Stimulated activated CD4-positive, alpha-beta T cell treated with anti-CD3 and anti-CD28 coated beads, Interleukin-15, amount 100 ng/mL, for 48 hours (primary cell): ENCODE results near the gene CLEC7A.

Source experiments
- DNase-seq, 2 donors: peaks; one replicate each; pipeline ENCODE4 v3.0.0-alpha.2; 2020; ENCODE audit warnings: low read depth in 2 of 2

Gene CLEC7A

GRCh38 chr12:10094646-10095395 is 35.2 kb downstream of the CLEC7A start:
- no peak for DNase-seq

DNA sequence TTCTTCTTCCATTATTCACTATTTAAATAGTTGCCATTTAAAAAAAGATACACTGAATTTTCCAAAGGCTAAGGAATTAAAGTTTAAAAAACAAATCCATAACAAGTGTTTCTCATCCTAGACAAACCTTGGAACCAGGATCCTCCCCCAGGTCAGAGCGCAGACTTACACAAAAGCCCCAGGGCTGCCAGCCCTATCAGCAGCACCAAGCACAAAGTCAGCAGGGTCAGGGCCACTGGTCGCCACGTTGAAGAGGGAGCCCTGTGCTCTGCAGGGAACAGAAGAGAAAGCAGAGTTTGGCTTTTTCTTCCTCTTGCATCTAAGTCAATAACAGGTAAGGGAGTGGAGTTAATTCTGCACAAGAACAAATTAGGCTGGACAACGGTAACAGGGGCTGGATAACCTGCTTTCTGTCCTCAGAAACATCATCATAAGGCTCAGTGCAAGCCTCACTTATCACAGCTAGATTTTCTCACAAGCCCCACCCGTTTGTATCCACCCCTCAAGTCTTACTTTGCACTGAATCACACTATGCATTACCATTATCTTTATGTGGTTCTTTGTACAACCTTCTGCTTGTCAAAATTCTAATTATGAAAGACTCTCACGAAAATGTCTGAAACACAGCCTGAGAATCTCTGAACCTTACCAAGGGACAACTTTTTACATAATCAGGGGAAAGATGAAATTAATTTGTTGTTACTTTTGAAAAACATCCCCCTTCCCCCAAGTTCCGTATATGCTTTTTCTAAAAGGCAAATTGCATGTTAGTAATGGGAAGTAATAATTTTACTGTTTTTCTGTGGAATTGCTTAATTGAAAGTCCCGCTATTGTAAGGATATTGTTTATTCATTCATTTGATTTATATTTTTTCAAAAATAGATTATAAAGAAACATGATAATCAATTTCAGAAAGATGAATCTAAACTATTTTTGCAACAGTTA is 40.8 kb downstream of the CLEC7A start:
- DNase-seq: no peak

DNA sequence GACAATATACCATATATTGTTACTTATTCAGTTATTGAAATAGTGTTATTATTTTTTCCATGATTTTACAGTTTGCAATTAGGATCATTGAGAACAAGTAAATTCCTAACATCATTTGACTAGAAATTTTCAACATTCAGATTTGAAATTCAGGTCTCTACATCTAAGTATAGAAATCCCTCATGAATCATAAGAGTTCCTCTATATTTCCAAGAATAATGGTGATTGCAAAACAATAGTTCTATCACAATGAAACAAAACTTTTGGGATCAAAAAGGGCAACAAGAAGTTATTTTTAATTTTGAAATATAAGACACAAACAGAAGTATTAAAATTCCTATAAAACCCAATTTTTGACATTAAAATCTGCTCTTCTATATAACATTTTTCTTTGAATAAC is 42.0 kb downstream of the CLEC7A start:
- DNase-seq: no peak

- no peak for DNase-seq
Observed at GRCh38 chr12:10086387-10086786, 43.6 kb downstream of the CLEC7A start.

- no peak for DNase-seq
Observed at GRCh38 chr12:10084733-10085132, 45.3 kb downstream of the CLEC7A start.

- no peak for DNase-seq
Observed at GRCh38 chr12:10082117-10082874, 47.7 kb downstream of the CLEC7A start.

DNA sequence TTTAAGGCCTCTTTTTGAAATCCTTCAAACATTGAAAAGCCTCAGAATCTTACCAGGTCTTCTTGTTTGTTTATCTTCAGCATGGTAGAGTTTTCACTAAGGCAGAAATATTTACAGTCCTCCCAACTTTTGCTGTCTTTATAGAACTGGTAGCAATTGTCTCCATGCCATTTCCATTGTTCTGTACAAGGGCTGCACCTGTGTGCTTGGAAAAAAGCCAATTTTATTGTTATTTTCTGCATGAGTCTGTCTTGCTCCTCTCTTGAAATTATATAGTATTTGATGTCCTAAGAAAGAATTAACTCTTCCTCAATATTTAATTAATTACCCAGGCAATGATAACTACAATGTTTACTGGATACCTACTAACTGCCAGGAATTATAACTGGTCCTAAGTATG is 54.5 kb downstream of the CLEC7A start:
- no peak for DNase-seq

DNA sequence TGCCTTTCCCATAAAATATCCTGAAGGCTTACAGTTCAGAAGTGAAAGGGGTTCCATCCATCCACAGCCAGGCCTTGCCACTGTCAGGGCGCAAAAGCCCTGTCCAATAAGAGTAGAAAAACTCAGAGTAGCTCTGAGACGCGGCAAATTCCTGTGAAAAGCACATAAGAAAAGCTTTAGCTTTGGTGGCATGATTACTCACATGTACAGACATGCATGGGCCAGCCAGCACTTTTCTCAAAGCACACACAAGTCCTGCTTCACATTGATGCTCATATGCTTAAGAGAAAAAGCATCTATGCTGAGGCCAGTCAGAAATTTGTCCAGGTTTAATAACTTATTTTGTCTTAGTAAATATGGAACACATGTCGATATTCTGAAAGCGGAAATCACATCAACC is 56.7 kb downstream of the CLEC7A start:
- DNase-seq: no peak

DNA sequence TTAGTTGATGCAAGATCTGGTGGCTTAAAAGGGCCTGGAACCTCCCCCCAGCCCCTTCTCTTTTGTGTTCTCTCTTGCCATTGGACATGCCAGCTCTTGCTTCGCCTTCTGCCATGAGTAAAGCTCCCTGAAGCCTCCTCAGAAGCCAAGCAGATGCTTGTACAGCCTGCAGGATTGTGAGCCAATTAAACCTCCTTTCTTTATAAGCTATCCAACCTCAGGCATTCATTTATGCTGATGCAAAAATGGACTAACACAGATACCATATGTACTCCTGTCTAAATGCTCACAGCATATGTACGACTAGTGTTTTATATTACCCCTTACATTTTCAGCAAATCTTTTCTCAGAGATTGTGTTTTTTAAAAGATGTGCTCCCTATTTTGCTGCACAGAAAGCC is 57.9 kb downstream of the CLEC7A start:
- DNase-seq: no peak

DNA sequence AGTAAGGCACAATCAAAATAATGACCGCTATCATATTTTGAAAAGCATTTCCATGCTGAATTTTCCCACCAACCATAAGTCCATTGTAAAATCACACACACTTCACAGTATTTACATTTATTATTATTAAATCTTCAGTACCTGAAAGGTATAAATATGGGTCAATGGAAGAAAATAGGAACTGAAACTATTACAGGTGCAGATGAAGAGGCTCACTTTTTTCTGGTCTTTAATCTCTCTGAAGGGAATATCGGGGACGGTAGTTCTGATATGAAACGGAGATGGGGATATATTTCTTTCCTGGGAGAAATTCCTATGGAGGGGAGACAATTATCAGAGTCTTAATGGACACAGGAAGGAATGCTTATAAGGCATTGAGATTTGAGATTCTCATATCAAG is 59.6 kb downstream of the CLEC7A start:
- DNase-seq: no peak

GRCh38 chr12:10069976-10070375 is 60.0 kb downstream of the CLEC7A start:
- DNase-seq: no peak

- DNase-seq: no peak
Observed at GRCh38 chr12:10069099-10069498, 60.9 kb downstream of the CLEC7A start.

- no peak for DNase-seq
Observed at GRCh38 chr12:10068644-10069043, 61.4 kb downstream of the CLEC7A start.

DNA sequence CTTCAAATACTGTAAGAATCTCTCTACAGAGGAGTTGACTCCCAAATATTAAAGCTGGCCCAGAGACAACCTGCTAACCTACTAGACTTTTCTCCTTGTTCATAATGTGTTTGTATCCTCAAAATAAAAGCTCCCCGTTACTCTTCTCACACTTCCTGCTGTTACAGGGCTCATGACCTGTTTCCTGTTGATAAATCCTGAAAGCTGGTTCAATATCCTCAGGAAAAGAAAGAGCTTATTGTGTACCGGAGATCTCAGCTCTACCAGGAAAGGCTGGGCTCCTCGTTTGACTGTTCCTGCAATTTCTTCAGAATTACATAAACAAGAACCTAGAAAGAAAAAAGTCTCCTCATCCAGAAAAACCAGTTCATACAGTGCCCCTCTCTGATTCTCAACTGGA is 62.1 kb downstream of the CLEC7A start:
- no peak for DNase-seq

DNA sequence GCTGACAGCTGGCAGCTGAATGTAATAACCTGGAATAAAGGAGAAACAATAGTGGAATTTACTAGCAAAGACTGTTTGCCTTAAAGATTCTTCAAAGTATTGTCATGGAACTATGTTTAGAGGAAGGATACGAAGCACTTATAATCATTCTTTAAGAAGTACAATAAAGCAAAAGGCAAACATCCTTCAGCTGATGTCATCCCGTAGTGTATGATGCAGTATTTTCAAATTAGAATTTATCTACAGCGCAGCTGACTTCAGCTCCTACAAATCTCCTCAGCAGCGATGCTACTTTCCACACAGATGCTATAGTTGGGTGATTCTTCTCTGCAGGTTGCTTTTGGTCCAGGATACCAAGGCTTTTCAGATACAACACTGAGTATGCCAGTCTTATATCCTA is 62.7 kb downstream of the CLEC7A start:
- no peak for DNase-seq
